ENCODE measurements around the gene FSD2.

DNA sequence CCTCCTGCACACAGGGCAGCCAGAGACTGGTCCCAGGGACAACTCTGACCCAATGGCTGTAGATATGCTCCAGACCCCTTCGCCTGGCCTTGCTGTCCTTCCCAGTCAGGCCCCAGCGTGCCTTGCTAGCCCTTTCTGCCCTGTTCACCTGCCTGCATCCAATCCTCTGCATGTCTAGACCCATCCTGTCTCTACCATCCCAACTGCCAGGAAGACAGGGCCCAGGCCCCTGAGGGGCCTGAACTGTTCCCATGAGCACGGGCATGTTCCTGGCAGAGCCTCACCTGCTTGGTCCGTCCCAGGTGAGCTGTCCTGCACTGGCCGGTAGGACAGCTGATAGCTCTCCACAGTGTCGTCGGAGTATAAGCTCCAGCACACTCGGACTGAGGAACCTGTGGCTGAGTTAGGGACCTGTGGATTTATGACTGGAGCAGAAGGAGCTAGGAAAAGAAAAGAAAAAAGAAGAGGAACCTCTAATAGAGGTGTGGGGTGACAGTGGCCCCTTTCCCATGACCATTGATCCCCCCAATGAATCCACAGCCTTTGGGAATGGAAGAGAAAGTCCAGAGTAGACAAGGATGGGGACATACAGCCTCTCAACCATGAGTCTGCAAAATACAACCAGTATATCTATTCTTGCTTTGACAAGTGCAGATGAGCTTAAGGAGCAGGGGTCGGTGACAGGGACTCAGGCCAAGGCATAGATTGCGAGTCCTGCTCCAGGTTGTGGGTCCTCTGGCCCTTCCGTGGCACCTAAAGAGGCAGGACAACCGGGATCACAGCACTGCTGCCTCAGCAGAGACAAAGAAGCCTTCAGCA lies 33.9 kb downstream of the FSD2 start:
- TF ChIP-seq, protein P1, sequence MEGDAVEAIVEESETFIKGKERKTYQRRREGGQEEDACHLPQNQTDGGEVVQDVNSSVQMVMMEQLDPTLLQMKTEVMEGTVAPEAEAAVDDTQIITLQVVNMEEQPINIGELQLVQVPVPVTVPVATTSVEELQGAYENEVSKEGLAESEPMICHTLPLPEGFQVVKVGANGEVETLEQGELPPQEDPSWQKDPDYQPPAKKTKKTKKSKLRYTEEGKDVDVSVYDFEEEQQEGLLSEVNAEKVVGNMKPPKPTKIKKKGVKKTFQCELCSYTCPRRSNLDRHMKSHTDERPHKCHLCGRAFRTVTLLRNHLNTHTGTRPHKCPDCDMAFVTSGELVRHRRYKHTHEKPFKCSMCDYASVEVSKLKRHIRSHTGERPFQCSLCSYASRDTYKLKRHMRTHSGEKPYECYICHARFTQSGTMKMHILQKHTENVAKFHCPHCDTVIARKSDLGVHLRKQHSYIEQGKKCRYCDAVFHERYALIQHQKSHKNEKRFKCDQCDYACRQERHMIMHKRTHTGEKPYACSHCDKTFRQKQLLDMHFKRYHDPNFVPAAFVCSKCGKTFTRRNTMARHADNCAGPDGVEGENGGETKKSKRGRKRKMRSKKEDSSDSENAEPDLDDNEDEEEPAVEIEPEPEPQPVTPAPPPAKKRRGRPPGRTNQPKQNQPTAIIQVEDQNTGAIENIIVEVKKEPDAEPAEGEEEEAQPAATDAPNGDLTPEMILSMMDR (IDR thresholded peaks at IDR 0.05; ENCODE audit: low read depth, low read length, poor library complexity, severe bottlenecking): no peak
- TF ChIP-seq EZH2phosphoT487 (IDR thresholded peaks at IDR 0.05; ENCODE audit: borderline replicate concordance, low read length): no peak

Data from DOHH2 (cell line).